ENCODE results near the gene ALG14. TPM values are rescaled to one million over a fixed set of nuclear protein-coding genes. Genes with fewer than 3 reads are reported as not detected.
A peak's percentile ranks its signal among the peaks of the same experiment; 100 is the strongest.
"Not testable (repeated sequence)": the region's sequence is repeated elsewhere in the genome, so short reads cannot be mapped to it uniquely, and the experiment has no call there.

The ALG14 gene
- total RNA-seq, 1 experiment from 2014 or later: 2.4 TPM

- in situ Hi-C loops (cut with HindIII; ENCODE audit: low pct_unique_long_range_greater_than_20kb, low sequenced_read_pairs): no loop called here
- DNase-seq (ENCODE audit: low read depth): no peak
Measured at GRCh38 chr1:95021805-95022643, 50.7 kb downstream of the ALG14 start.

GRCh38 chr1:95021119-95021518, 51.6 kb downstream of the ALG14 start:
- DNase-seq (ENCODE audit: low read depth): no peak
- in situ Hi-C loops (cut with HindIII; ENCODE audit: low pct_unique_long_range_greater_than_20kb, low sequenced_read_pairs): no loop called here

GRCh38 chr1:95019466-95019865, 53.3 kb downstream of the ALG14 start:
- in situ Hi-C loops (cut with HindIII; ENCODE audit: low pct_unique_long_range_greater_than_20kb, low sequenced_read_pairs); DNase-seq (ENCODE audit: low read depth): not testable (repeated sequence)

- peak; percentile 42 for DNase-seq (ENCODE audit: low read depth)
- in situ Hi-C loops (cut with HindIII; ENCODE audit: low pct_unique_long_range_greater_than_20kb, low sequenced_read_pairs): no loop called here
Measured at GRCh38 chr1:95018602-95019369, 54.0 kb downstream of the ALG14 start.

GRCh38 chr1:95017775-95018174, 55.0 kb downstream of the ALG14 start:
- in situ Hi-C loops (cut with HindIII; ENCODE audit: low pct_unique_long_range_greater_than_20kb, low sequenced_read_pairs): no loop called here
- DNase-seq (ENCODE audit: low read depth): no peak

GRCh38 chr1:95015076-95015475, 57.7 kb downstream of the ALG14 start:
- no peak for DNase-seq (ENCODE audit: low read depth)
- in situ Hi-C loops (cut with HindIII; ENCODE audit: low pct_unique_long_range_greater_than_20kb, low sequenced_read_pairs): no loop called here

GRCh38 chr1:95013950-95014574, 58.7 kb downstream of the ALG14 start:
- in situ Hi-C loops (cut with HindIII; ENCODE audit: low pct_unique_long_range_greater_than_20kb, low sequenced_read_pairs): no loop called here
- DNase-seq (ENCODE audit: low read depth): no peak

GRCh38 chr1:95012389-95012788, 60.4 kb downstream of the ALG14 start:
- in situ Hi-C loops (cut with HindIII; ENCODE audit: low pct_unique_long_range_greater_than_20kb, low sequenced_read_pairs): no loop called here
- no peak for DNase-seq (ENCODE audit: low read depth)

GRCh38 chr1:95010158-95010557, 62.6 kb downstream of the ALG14 start:
- no peak for DNase-seq (ENCODE audit: low read depth)
- in situ Hi-C loops (cut with HindIII; ENCODE audit: low pct_unique_long_range_greater_than_20kb, low sequenced_read_pairs): no loop called here

- DNase-seq (ENCODE audit: low read depth): no peak
- in situ Hi-C loops (cut with HindIII; ENCODE audit: low pct_unique_long_range_greater_than_20kb, low sequenced_read_pairs): no loop called here
Measured at GRCh38 chr1:95007687-95008086, 65.1 kb downstream of the ALG14 start.

GRCh38 chr1:95006681-95007080, 66.1 kb downstream of the ALG14 start:
- in situ Hi-C loops (cut with HindIII; ENCODE audit: low pct_unique_long_range_greater_than_20kb, low sequenced_read_pairs): no loop called here
- DNase-seq (ENCODE audit: low read depth): no peak

GRCh38 chr1:95005584-95005983, 67.2 kb downstream of the ALG14 start:
- DNase-seq (ENCODE audit: low read depth): no peak
- in situ Hi-C loops (cut with HindIII; ENCODE audit: low pct_unique_long_range_greater_than_20kb, low sequenced_read_pairs): no loop called here

- in situ Hi-C loops (cut with HindIII; ENCODE audit: low pct_unique_long_range_greater_than_20kb, low sequenced_read_pairs): no loop called here
- peak; percentile 52 for DNase-seq (ENCODE audit: low read depth)
Measured at GRCh38 chr1:95004013-95004412, 68.7 kb downstream of the ALG14 start.

- peak; percentile 56 for DNase-seq (ENCODE audit: low read depth)
- in situ Hi-C loops (cut with HindIII; ENCODE audit: low pct_unique_long_range_greater_than_20kb, low sequenced_read_pairs): no loop called here
Measured at GRCh38 chr1:95003433-95003738, 69.4 kb downstream of the ALG14 start.

- no peak for DNase-seq (ENCODE audit: low read depth)
- in situ Hi-C loops (cut with HindIII; ENCODE audit: low pct_unique_long_range_greater_than_20kb, low sequenced_read_pairs): no loop called here
Measured at GRCh38 chr1:95002540-95003432, 70.0 kb downstream of the ALG14 start.

GRCh38 chr1:95002164-95002539, 70.6 kb downstream of the ALG14 start:
- no peak for DNase-seq (ENCODE audit: low read depth)
- in situ Hi-C loops (cut with HindIII; ENCODE audit: low pct_unique_long_range_greater_than_20kb, low sequenced_read_pairs): no loop called here

GRCh38 chr1:94999456-95000131, 73.2 kb downstream of the ALG14 start:
- DNase-seq (ENCODE audit: low read depth): no peak

GRCh38 chr1:94998748-94999147, 74.0 kb downstream of the ALG14 start:
- in situ Hi-C loops (cut with HindIII; ENCODE audit: low pct_unique_long_range_greater_than_20kb, low sequenced_read_pairs): no loop called here
- DNase-seq (ENCODE audit: low read depth): no peak

More at GRCh38 chr1:94999456-95000131, 73.2 kb downstream of the ALG14 start:
- in situ Hi-C loops (cut with HindIII; ENCODE audit: low pct_unique_long_range_greater_than_20kb, low sequenced_read_pairs): no loop called here
